ENCODE measurements around the gene CBY2.
"Not testable (repeated sequence)": the region's sequence is repeated elsewhere in the genome, so short reads cannot be mapped to it uniquely, and the experiment has no call there.

CBY2 gene

GRCh38 chr13:45750566-45750965 is 48.4 kb downstream of the CBY2 start:
- no peak for DNase-seq

- no peak for DNase-seq
These were observed 49.8 kb downstream of the CBY2 start for GRCh38 chr13:45751885-45752284.

GRCh38 chr13:45752510-45752909 is 50.4 kb downstream of the CBY2 start:
- no peak for DNase-seq

- DNase-seq: not testable (repeated sequence)
These were observed 54.4 kb downstream of the CBY2 start for GRCh38 chr13:45756498-45756897.

- not testable (repeated sequence) for DNase-seq
These were observed 55.5 kb downstream of the CBY2 start for GRCh38 chr13:45757589-45757988.

- no peak for DNase-seq
These were observed 61.3 kb downstream of the CBY2 start for GRCh38 chr13:45763419-45763818.
